Liver (tissue), 9 donors: ENCODE data around the gene SPAG17. TPM values are rescaled to one million over a fixed set of nuclear protein-coding genes. Genes with fewer than 3 reads are reported as not detected.

ENCODE experiments used
- DNase-seq: peaks from one replicate; pipeline ENCODE4 v3.0.0-alpha.2; 2017; ENCODE audit warnings: low spot score
- H3K27ac ChIP-seq, 2 donors: one replicate each; pipeline ENCODE4 v1.7.0; 2013; ENCODE audit warnings: inconsistent platforms in 2 of 2, low read length in 2 of 2, control low read depth in 1 of 2, low read depth in 1 of 2, mild to moderate bottlenecking in 1 of 2
- H3K27me3 ChIP-seq, 4 donors: one replicate each; pipeline versions ENCODE4 v1.6.1 to v1.7.0; 2013; ENCODE audit warnings: low read length in 3 of 4, inconsistent platforms in 1 of 4, mild to moderate bottlenecking in 1 of 4, moderate library complexity in 1 of 4; ENCODE audit not compliant: control insufficient read depth in 4 of 4, insufficient read depth in 4 of 4
- H3K36me3 ChIP-seq, 4 donors: one replicate each; pipeline versions ENCODE4 v1.6.1 to v1.7.0; 2013; ENCODE audit warnings: low read length in 3 of 4, mild to moderate bottlenecking in 3 of 4, low read depth in 1 of 4, moderate library complexity in 1 of 4; ENCODE audit not compliant: control insufficient read depth in 4 of 4, insufficient read depth in 3 of 4
- H3K4me1 ChIP-seq, 4 donors: one replicate each; pipeline versions ENCODE4 v1.6.1 to v1.7.0; 2013; ENCODE audit warnings: low read length in 3 of 4, mild to moderate bottlenecking in 3 of 4, moderate library complexity in 1 of 4; ENCODE audit not compliant: control insufficient read depth in 4 of 4, insufficient read depth in 4 of 4
- H3K4me3 ChIP-seq, 3 donors: one replicate each; pipeline versions ENCODE4 v1.6.1 to v1.7.0; 2013; ENCODE audit warnings: low read length in 3 of 3, control low read depth in 1 of 3, low read depth in 1 of 3, mild to moderate bottlenecking in 1 of 3
- H3K9ac ChIP-seq, 2 donors: one replicate each; pipeline ENCODE4 v1.7.0; 2013; ENCODE audit warnings: low read length in 2 of 2, mild to moderate bottlenecking in 2 of 2, moderate library complexity in 2 of 2, control low read depth in 1 of 2, low read depth in 1 of 2
- H3K9me3 ChIP-seq, 4 donors: one replicate each; pipeline versions ENCODE4 v1.6.1 to v1.7.0; 2013; ENCODE audit warnings: low read length in 3 of 4; ENCODE audit not compliant: control insufficient read depth in 4 of 4
- EGR1 ChIP-seq, 2 donors: IDR thresholded peaks; 2 replicates each; pipeline ENCODE4 v1.6.1; 2016 to 2018; ENCODE audit warnings: antibody characterized with exemption in 2 of 2, low read depth in 2 of 2
- FOXA1 ChIP-seq: IDR thresholded peaks from 2 replicates; pipeline ENCODE4 v1.6.1; 2016; ENCODE audit warnings: antibody characterized with exemption
- FOXA2 ChIP-seq: IDR thresholded peaks from 2 replicates; pipeline ENCODE4 v1.6.1; 2016; ENCODE audit warnings: antibody characterized with exemption
- GABPA ChIP-seq, 2 donors: IDR thresholded peaks in 1 of 2; conservative IDR thresholded peaks in 1 of 2; 2 replicates each; pipeline ENCODE4 v1.6.1; 2016; ENCODE audit warnings: antibody characterized with exemption in 2 of 2, mild to moderate bottlenecking in 1 of 2, moderate library complexity in 1 of 2
- HNF4A ChIP-seq, 2 donors: conservative IDR thresholded peaks; 2 replicates each; pipeline ENCODE4 v1.6.1; 2016; ENCODE audit warnings: antibody characterized with exemption in 2 of 2, mild to moderate bottlenecking in 2 of 2
- HNF4G ChIP-seq: IDR thresholded peaks from 2 replicates; pipeline ENCODE4 v1.6.1; 2016; ENCODE audit warnings: antibody characterized with exemption
- JUND ChIP-seq, 2 donors: IDR thresholded peaks; 2 replicates each; pipeline ENCODE4 v1.6.1; 2016; ENCODE audit warnings: antibody characterized with exemption in 2 of 2
- NR2F2 ChIP-seq: IDR thresholded peaks from 2 replicates; pipeline ENCODE4 v1.6.1; 2016; ENCODE audit warnings: antibody characterized with exemption
- RAD21 ChIP-seq, 2 donors: IDR thresholded peaks; 2 replicates each; pipeline ENCODE4 v1.6.1; 2016; ENCODE audit warnings: antibody characterized with exemption in 2 of 2, mild to moderate bottlenecking in 2 of 2
- RXRA ChIP-seq, 2 donors: IDR thresholded peaks; 2 replicates each; pipeline ENCODE4 v1.6.1; 2017 to 2018; ENCODE audit warnings: antibody characterized with exemption in 2 of 2, mild to moderate bottlenecking in 1 of 2
- SP1 ChIP-seq: IDR thresholded peaks from 2 replicates; pipeline ENCODE4 v1.6.1; 2018; ENCODE audit warnings: antibody characterized with exemption, mild to moderate bottlenecking
- TAF1 ChIP-seq: conservative IDR thresholded peaks from 2 replicates; pipeline ENCODE4 v1.6.1; 2016; ENCODE audit warnings: antibody characterized with exemption, mild to moderate bottlenecking
- YY1 ChIP-seq: IDR thresholded peaks from 2 replicates; pipeline ENCODE4 v1.6.1; 2016; ENCODE audit warnings: antibody characterized with exemption, mild to moderate bottlenecking
- WGBS: extraction: QIAGEN DNeasy Blood & Tissue Kit; methylation state at CpG from one replicate; pipeline ENCODE4 v1.1.7; 2013; 5-methylcytosine and 5-hydroxymethylcytosine counted together
- polyA plus RNA-seq, 2 donors: library from polyadenylated mRNA; stranded (reverse) in 1 of 2; unstranded in 1 of 2; fragments of 200-250 nt in 1 of 2; fragments of >200 nt in 1 of 2; fragmentation: Nextera tagmentation in 1 of 2; extraction: Ambion mirVana in 1 of 2; gene quantifications; one replicate each; pipeline versions ENCODE4 v1.2.1 to v1.2.3, GENCODE V29; 2013 to 2015
- total RNA-seq, 2 donors: library from RNA; depleted of rRNA; stranded (reverse); fragments of >200 nt; gene quantifications; one replicate each; pipeline ENCODE4 v1.2.3, GENCODE V29; 2014
- TF ChIP-seq, protein P1 (sequence below): IDR thresholded peaks from 2 replicates; pipeline ENCODE4 v1.6.1; 2016; ENCODE audit warnings: antibody characterized with exemption
- TF ChIP-seq, protein P2 (sequence below): IDR thresholded peaks from 2 replicates; pipeline ENCODE4 v1.6.1; 2016; ENCODE audit warnings: antibody characterized with exemption
- TF ChIP-seq, protein P3 (sequence below): IDR thresholded peaks from 2 replicates; pipeline ENCODE4 v1.6.1; 2016; ENCODE audit warnings: antibody characterized with exemption, mild to moderate bottlenecking
- TF ChIP-seq, protein P4 (sequence below): fragments of 150-350 bp; IDR thresholded peaks from 2 replicates; pipeline ENCODE4 v1.5.1; 2017; ENCODE audit warnings: improper control_type of control experiment, low read depth, low read length; ENCODE audit not compliant: missing input control
- TF ChIP-seq, protein P5 (sequence below): IDR thresholded peaks from 2 replicates; pipeline ENCODE4 v1.6.1; 2016; ENCODE audit warnings: antibody characterized with exemption
- donor health status: healthy.
- donor health status: healthy.
- donor health status: healthy.
- donor health status: healthy.
- donor health status: healthy.

The SPAG17 gene
- total and polyA plus RNA-seq, 4 donors: 0.17 to 0.75 TPM; not detected in 2

DNA sequence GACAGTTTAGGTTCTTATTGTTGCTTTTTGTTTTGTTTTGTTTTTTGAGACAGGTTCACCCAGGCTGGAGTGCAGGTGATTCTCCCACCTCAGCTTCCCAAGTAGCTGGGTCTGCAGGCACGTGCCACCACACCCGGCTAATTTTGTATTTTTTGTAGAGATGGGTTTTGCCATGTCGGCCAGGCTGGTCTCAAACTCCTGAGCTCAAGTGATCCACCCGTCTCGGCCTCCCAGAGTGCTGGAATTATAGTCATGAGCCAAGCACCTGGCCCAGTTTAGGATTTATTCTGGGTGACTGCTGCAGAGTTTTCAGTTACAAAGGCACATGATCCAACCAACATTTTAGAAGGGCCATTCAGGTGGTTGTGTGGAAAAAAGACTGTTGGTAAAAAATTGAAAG is 102.0 kb downstream of the SPAG17 start:
- Histone ChIP-seq H3K36me3 (no peaks in the 10 kb centered on the region), H3K27me3 (no peaks in the 10 kb centered on the region), H3K4me3 (no peak overlapping the region), H3K4me1 (no peaks in the 10 kb centered on the region), H3K9ac (no peak overlapping the region), H3K9me3 (no peaks in the 10 kb centered on the region), H3K27ac (no peak overlapping the region)
- no peak for DNase-seq
- no peak for TF ChIP-seq TAF1
- no peak for TF ChIP-seq JUND (IDR thresholded peaks at IDR 0.05)
- no peak for TF ChIP-seq HNF4A (conservative IDR thresholded peaks at IDR 0.05)
- TF ChIP-seq, protein P1, sequence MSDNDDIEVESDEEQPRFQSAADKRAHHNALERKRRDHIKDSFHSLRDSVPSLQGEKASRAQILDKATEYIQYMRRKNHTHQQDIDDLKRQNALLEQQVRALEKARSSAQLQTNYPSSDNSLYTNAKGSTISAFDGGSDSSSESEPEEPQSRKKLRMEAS: no peak
- TF ChIP-seq, protein P2, sequence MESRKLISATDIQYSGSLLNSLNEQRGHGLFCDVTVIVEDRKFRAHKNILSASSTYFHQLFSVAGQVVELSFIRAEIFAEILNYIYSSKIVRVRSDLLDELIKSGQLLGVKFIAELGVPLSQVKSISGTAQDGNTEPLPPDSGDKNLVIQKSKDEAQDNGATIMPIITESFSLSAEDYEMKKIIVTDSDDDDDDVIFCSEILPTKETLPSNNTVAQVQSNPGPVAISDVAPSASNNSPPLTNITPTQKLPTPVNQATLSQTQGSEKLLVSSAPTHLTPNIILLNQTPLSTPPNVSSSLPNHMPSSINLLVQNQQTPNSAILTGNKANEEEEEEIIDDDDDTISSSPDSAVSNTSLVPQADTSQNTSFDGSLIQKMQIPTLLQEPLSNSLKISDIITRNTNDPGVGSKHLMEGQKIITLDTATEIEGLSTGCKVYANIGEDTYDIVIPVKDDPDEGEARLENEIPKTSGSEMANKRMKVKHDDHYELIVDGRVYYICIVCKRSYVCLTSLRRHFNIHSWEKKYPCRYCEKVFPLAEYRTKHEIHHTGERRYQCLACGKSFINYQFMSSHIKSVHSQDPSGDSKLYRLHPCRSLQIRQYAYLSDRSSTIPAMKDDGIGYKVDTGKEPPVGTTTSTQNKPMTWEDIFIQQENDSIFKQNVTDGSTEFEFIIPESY: no peak
- TF ChIP-seq, protein P3, sequence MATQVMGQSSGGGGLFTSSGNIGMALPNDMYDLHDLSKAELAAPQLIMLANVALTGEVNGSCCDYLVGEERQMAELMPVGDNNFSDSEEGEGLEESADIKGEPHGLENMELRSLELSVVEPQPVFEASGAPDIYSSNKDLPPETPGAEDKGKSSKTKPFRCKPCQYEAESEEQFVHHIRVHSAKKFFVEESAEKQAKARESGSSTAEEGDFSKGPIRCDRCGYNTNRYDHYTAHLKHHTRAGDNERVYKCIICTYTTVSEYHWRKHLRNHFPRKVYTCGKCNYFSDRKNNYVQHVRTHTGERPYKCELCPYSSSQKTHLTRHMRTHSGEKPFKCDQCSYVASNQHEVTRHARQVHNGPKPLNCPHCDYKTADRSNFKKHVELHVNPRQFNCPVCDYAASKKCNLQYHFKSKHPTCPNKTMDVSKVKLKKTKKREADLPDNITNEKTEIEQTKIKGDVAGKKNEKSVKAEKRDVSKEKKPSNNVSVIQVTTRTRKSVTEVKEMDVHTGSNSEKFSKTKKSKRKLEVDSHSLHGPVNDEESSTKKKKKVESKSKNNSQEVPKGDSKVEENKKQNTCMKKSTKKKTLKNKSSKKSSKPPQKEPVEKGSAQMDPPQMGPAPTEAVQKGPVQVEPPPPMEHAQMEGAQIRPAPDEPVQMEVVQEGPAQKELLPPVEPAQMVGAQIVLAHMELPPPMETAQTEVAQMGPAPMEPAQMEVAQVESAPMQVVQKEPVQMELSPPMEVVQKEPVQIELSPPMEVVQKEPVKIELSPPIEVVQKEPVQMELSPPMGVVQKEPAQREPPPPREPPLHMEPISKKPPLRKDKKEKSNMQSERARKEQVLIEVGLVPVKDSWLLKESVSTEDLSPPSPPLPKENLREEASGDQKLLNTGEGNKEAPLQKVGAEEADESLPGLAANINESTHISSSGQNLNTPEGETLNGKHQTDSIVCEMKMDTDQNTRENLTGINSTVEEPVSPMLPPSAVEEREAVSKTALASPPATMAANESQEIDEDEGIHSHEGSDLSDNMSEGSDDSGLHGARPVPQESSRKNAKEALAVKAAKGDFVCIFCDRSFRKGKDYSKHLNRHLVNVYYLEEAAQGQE: no peak
- no peak for TF ChIP-seq RXRA (IDR thresholded peaks at IDR 0.05)
- no peak for TF ChIP-seq RAD21 (IDR thresholded peaks at IDR 0.05)
- TF ChIP-seq, protein P4, sequence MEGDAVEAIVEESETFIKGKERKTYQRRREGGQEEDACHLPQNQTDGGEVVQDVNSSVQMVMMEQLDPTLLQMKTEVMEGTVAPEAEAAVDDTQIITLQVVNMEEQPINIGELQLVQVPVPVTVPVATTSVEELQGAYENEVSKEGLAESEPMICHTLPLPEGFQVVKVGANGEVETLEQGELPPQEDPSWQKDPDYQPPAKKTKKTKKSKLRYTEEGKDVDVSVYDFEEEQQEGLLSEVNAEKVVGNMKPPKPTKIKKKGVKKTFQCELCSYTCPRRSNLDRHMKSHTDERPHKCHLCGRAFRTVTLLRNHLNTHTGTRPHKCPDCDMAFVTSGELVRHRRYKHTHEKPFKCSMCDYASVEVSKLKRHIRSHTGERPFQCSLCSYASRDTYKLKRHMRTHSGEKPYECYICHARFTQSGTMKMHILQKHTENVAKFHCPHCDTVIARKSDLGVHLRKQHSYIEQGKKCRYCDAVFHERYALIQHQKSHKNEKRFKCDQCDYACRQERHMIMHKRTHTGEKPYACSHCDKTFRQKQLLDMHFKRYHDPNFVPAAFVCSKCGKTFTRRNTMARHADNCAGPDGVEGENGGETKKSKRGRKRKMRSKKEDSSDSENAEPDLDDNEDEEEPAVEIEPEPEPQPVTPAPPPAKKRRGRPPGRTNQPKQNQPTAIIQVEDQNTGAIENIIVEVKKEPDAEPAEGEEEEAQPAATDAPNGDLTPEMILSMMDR: no peak
- no peak for TF ChIP-seq FOXA2
- TF ChIP-seq YY1: no peak
- no peak for TF ChIP-seq NR2F2
- TF ChIP-seq HNF4G: no peak
- TF ChIP-seq FOXA1: no peak
- TF ChIP-seq SP1: no peak
- no peak for TF ChIP-seq GABPA (IDR thresholded peaks at IDR 0.05 in 1 of 2, conservative IDR thresholded peaks at IDR 0.05 in 1 of 2)
- TF ChIP-seq, protein P5, sequence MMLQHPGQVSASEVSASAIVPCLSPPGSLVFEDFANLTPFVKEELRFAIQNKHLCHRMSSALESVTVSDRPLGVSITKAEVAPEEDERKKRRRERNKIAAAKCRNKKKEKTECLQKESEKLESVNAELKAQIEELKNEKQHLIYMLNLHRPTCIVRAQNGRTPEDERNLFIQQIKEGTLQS: no peak
- TF ChIP-seq EGR1 (IDR thresholded peaks at IDR 0.05; ENCODE audit: low read depth in 2 of 2): no peak
- 93% methylated on average over 5 of the region's 5 CpGs for WGBS
